Adrenal gland (tissue), 12 donors: ENCODE measurements around the gene FCF1. TPM values are rescaled to one million over a fixed set of nuclear protein-coding genes. Genes with fewer than 3 reads are reported as not detected.

ENCODE experiments used
- DNase-seq, 7 donors: peaks; one replicate each; pipeline ENCODE4 v3.0.0-alpha.2; 2019 to 2020
- H3K27ac ChIP-seq, 5 donors: fragments of 200-600 bp; sonication (generic) in 4 of 5; 1 replicate in 3 of 5; 2 replicates in 2 of 5; pipeline versions ENCODE4 v1.5.1 to v1.8.0; 2016 to 2020; ENCODE audit warnings: mild to moderate bottlenecking in 1 of 5
- H3K27me3 ChIP-seq: fragments of 200-600 bp; 2 replicates; pipeline ENCODE4 v1.8.0; 2021
- H3K36me3 ChIP-seq, 2 donors: fragments of 200-600 bp; replicated peaks in 1 of 2; 1 replicate in 1 of 2; 2 replicates in 1 of 2; pipeline versions ENCODE4 v1.5.1 to v1.8.0; 2018 to 2022
- H3K4me1 ChIP-seq, 2 donors: fragments of 200-600 bp; replicated peaks in 1 of 2; 1 replicate in 1 of 2; 2 replicates in 1 of 2; pipeline versions ENCODE4 v1.5.1 to v1.8.0; 2018 to 2021
- H3K4me3 ChIP-seq, 4 donors: fragments of 200-600 bp; sonication (generic) in 3 of 4; one replicate each; pipeline ENCODE4 v1.5.1; 2016 to 2018
- H3K9me3 ChIP-seq, 3 donors: fragments of 200-600 bp; sonication (generic) in 1 of 3; replicated peaks in 1 of 3; 1 replicate in 2 of 3; 2 replicates in 1 of 3; pipeline versions ENCODE4 v1.5.1 to v1.8.0; 2016 to 2021
- CTCF ChIP-seq, 6 experiments: fragments of 450-650 bp in 4 of 6; fragments of 200-600 bp in 2 of 6; sonication (generic) in 1 of 6; IDR thresholded peaks; 1 replicate in 5 of 6; 2 replicates in 1 of 6; pipeline versions ENCODE4 v1.5.1 to v1.8.0; 2016 to 2021; ENCODE audit warnings: antibody characterized with exemption in 6 of 6, mild to moderate bottlenecking in 2 of 6, moderate library complexity in 1 of 6
- POLR2A ChIP-seq, 2 donors: fragments of 450-650 bp; IDR thresholded peaks; one replicate each; pipeline ENCODE4 v1.6.1; 2017; ENCODE audit warnings: antibody characterized with exemption in 2 of 2, mild to moderate bottlenecking in 2 of 2, moderate library complexity in 1 of 2
- WGBS, 4 donors: extraction: QIAGEN DNeasy Blood & Tissue Kit in 2 of 4; methylation state at CpG; one replicate each; pipeline versions ENCODE4 v1.1.5 to v1.1.7; 2013 to 2017; 5-methylcytosine and 5-hydroxymethylcytosine counted together
- intact Hi-C, 2 donors: fragments of 100-400 bp; cut with DNase I; formaldehyde crosslinking; loops; one replicate each; pipeline versions ENCODE4 v1.14.1 to v1.15.0; 2022 to 2023
- polyA plus RNA-seq, 3 donors: library from polyadenylated mRNA; stranded (reverse); fragments of 200-250 nt in 2 of 3; fragments of 350-450 nt in 1 of 3; fragmentation: Illumina TruSeq in 1 of 3; extraction: RNeasy Lipid Tissue Mini Kit (QIAGEN cat#74804) in 1 of 3; gene quantifications; one replicate each; pipeline ENCODE4 v1.2.3, GENCODE V29; 2013 to 2014
- total RNA-seq, 9 donors: library from RNA; depleted of rRNA in 4 of 9; stranded (reverse); fragments of >200 nt in 4 of 9; fragments of 120-200 nt in 1 of 9; fragmentation: NEBNext Ultra II Directional in 1 of 9; extraction: Animal tissue kit (Norgen Biotek cat#: 25700) in 1 of 9; gene quantifications; one replicate each; pipeline versions ENCODE4 v1.1.0 to v1.2.4, GENCODE V29; 2013 to 2023
- donor health status: healthy with polysubstance abuse.
- donor health status: Bipolar disorder and iron deficiency.
- donor health status: DM: yes; HTN: yes; CAD: no.
- donor health status: DM: no; HTN: no; CAD: no.
- donor health status: DM: no; HTN: no; CAD: no.
- donor health status: DM: yes; HTN: yes; CAD: no.

FCF1 gene
- total and polyA plus RNA-seq, 12 donors = 2.9 to 61.4 (median 35.3) TPM

GRCh38 chr14:74684434-74684833 is 28.5 kb upstream of the FCF1 start:
- Histone ChIP-seq H3K9me3 (no peaks in the 10 kb centered on the region), H3K4me3 (no peak overlapping the region), H3K27ac (no peak overlapping the region), H3K4me1 (peaks cover 0 to 6% of the 10 kb centered on the region in 2 donors), H3K27me3 (no peaks in the 10 kb centered on the region), H3K36me3 (peaks cover 0 to 22% of the 10 kb centered on the region in 2 donors)
- intact Hi-C loops = no loop called here
- TF ChIP-seq CTCF (IDR thresholded peaks at IDR 0.05) = no peak
- no peak for TF ChIP-seq POLR2A (IDR thresholded peaks at IDR 0.05)
- 78 to 96% (median 83%) methylated on average over 12 of the region's 12 CpGs for WGBS, 4 donors
- DNase-seq = no peak

- Histone ChIP-seq H3K4me1 (peaks cover under 1 to 7% of the 10 kb centered on the region in 2 donors), H3K27me3 (no peaks in the 10 kb centered on the region), H3K9me3 (no peaks in the 10 kb centered on the region), H3K36me3 (peaks cover 0 to 22% of the 10 kb centered on the region in 2 donors), H3K4me3 (no peak overlapping the region), H3K27ac (no peak overlapping the region)
- TF ChIP-seq POLR2A (IDR thresholded peaks at IDR 0.05) (no peak), CTCF (IDR thresholded peaks at IDR 0.05) (no peak)
- DNase-seq = no peak
- 87 to 96% (median 93%) methylated on average over 2 of the region's 2 CpGs for WGBS, 4 donors
- intact Hi-C loops = no loop called here
Measured at GRCh38 chr14:74685056-74685455, 27.9 kb upstream of the FCF1 start.

GRCh38 chr14:74685921-74686678 is 26.8 kb upstream of the FCF1 start:
- Histone ChIP-seq H3K4me1 (peaks cover 11 to 17% of the 10 kb centered on the region in 2 donors), H3K27ac (no peak overlapping the region), H3K36me3 (peaks cover 0 to 22% of the 10 kb centered on the region in 2 donors), H3K9me3 (no peaks in the 10 kb centered on the region), H3K27me3 (no peaks in the 10 kb centered on the region), H3K4me3 (no peak overlapping the region)
- intact Hi-C loops = no loop called here
- 72 to 80% (median 76%) methylated on average over 3 of the region's 3 CpGs for WGBS, 4 donors
- no peak for DNase-seq
- TF ChIP-seq CTCF (IDR thresholded peaks at IDR 0.05) = no peak
- no peak for TF ChIP-seq POLR2A (IDR thresholded peaks at IDR 0.05)

GRCh38 chr14:74691456-74691855 is 21.5 kb upstream of the FCF1 start:
- Histone ChIP-seq H3K4me1 (peaks cover 37 to 40% of the 10 kb centered on the region in 2 donors), H3K4me3 (no peak overlapping the region), H3K27ac (peak overlapping the region in 4 of 5 donors; percentile 61 to 79 (median 71)), H3K9me3 (no peaks in the 10 kb centered on the region), H3K36me3 (no peaks in the 10 kb centered on the region), H3K27me3 (no peaks in the 10 kb centered on the region)
- intact Hi-C loops = no loop called here
- TF ChIP-seq POLR2A (IDR thresholded peaks at IDR 0.05) (no peak), CTCF (IDR thresholded peaks at IDR 0.05) (no peak)
- WGBS, 4 donors = 42 to 52% (median 49%) methylated on average over 2 of the region's 2 CpGs
- no peak for DNase-seq
